ENCODE data around the gene UNKL.

Gene UNKL

GRCh38 chr16:1377406-1378010 lies 37.0 kb downstream of the UNKL start:
- DNase-seq (ENCODE audit: low read depth): no peak

- no peak for DNase-seq (ENCODE audit: low read depth)
These were observed 38.6 kb downstream of the UNKL start for GRCh38 chr16:1375741-1376410.

DNA sequence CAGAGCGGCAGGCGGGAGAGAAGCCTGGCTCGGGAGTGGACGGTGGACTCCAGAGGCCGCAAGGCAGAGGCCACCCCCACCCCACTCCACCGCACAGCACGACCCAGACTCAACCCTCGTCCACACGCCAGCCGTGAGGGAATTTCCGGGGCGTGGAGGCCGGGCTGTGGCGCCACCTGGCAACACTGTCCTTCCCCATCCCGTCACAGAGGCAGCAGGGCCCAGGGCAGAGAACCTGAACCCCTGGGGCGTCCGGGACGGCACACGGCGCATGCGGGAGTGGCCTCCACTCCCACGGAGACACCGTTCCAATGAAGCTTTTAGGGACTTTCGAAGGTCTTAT lies 39.2 kb downstream of the UNKL start:
- no peak for DNase-seq (ENCODE audit: low read depth)

DNA sequence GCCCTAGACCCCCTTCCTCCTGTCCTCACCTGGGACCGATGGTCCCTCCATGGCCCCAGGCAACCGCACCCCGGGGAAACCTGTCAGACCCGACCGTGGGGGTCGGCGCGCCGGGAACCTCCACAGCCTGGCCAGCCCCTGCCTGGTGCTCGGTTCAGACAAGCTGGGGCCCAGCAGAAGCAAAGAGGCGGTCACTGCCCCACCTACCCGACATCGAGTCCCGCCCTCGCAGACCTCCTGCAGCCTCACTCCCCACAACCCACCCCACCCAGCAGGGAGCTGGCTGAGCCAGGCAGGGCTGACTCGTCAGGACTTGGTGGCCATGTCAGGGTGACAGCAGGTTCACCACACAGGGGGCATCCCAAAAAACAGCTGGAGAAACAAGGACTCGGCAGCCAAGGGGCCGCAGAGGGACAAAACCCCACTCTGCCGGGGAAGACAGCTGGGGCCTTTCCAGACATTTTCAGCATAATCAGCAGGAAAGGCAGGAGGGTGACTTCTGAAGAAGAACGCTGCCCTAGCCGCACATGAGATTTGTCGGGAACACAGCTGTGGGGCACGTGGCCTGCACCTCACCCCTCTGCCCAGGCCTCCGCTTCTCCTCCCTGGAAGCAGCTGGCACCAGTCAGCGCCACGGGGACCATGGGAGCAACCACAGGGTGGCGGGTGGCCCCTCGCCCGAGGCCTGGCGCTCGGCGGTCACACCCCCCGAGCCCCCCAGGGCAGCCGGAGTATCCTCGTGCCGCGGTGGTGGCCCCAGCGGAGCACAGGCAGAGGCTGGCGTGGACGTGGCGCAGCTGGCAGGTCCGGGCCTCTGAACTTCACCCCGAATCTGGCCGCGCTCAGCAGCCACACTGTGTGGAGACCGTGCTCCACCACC lies 39.8 kb downstream of the UNKL start:
- no peak for DNase-seq (ENCODE audit: low read depth)

GRCh38 chr16:1372292-1372950 lies 42.1 kb downstream of the UNKL start:
- no peak for DNase-seq (ENCODE audit: low read depth)

DNA sequence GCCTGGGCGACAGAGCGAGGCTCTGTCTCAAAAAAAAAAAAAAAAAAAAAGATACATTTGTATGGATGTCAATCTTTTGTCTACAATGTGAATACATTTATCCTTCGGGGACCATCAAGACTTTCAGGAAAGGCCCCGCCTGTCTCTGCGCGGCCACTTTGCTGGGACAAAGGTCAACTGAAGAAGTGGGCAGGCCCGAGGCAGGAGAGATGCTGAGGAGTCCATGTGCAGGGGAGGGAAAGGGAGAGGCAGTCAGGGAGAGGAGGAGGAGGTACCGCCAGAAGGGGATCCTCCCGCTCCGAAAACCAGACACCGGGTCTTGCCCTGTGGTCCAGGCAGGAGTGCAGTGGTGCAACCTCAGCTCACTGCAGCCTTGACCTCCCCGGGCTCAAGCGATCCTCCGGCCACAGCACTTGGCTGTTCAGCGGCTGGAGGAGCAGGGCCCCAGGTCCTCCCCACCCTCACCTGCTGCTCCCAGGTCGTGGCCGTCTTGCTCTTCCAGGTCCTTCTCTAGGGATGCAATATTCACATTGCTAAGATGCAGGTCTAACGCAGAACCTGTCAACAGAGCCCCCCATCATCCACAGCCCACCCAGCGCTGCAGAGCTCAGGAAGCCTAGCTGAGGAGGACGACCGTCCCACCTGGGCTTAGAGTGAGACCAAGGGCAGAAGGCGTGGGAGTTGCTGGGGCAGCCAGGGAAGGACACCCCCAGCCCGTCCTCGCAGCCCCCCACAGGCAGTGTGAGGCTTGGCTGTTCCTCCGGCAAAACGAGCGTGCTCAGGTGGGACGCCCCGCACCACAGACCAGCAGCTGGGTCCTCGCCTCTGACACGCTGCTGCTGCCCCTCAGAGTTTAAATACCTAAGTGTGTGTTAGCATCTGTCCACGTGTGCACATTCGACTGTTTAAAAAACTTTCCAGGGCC lies 43.2 kb downstream of the UNKL start:
- DNase-seq (ENCODE audit: low read depth): no peak

GRCh38 chr16:1367486-1368174 lies 46.9 kb downstream of the UNKL start:
- no peak for DNase-seq (ENCODE audit: low read depth)

DNA sequence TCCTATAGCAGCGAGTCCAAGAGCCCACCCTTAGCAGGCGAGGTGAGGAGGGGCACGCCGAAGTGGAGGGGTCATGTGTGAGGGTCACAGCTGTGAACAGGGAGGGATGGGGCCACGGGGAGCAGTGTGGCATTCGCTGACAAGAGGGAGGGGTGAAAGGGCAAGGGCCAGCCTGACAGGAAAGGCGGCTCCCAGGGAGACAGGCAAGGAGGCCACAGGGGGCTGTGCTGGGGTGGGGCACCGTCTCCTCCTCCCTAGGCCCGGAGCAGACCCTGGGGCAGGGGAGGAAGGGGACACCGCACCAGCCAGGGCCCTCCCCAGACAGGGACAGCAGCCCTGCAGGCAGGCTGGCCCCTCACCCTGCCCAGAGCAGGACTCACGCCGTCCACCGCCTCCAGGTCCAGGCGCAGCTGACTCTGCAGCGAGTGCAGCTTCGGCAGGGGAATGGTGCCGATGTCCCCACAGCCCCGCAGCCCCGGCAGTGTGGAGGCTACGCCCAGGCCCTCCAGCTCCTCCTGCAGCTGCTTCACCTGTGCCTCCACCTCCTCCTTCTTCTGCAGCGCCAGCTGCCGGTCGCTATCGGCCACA lies 47.7 kb downstream of the UNKL start:
- DNase-seq (ENCODE audit: low read depth): no peak

GRCh38 chr16:1366060-1366711 lies 48.3 kb downstream of the UNKL start:
- no peak for DNase-seq (ENCODE audit: low read depth)

GRCh38 chr16:1364510-1364909 lies 50.0 kb downstream of the UNKL start:
- no peak for DNase-seq (ENCODE audit: low read depth)

DNA sequence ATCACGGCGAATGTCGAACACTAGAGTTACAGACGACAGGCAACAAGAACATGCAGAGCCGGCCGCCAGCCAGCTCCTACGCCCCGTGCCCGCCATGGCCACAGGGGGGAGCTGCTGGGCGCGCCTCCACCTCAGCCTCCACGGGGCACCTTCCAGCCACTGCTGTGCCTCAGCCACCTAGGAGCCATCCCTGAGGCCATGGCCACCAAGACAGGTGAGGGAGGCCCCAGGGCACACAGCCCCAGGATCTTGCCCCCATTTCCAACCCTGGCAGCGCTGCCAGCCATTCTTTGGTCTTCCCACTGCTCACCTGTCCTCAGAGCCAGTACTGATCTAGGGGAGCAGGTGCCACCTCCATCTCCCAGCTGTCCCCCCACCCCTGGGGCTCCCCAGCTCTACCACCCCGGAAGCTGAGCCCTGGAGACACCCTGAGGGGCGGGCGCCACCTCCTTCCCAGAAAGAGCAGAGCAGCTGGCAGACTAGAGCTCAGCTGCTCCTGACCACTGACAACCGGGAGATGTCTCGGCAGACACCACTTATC lies 50.9 kb downstream of the UNKL start:
- DNase-seq (ENCODE audit: low read depth): peak; percentile 50

GRCh38 chr16:1362807-1363206 lies 51.7 kb downstream of the UNKL start:
- DNase-seq (ENCODE audit: low read depth): no peak

DNA sequence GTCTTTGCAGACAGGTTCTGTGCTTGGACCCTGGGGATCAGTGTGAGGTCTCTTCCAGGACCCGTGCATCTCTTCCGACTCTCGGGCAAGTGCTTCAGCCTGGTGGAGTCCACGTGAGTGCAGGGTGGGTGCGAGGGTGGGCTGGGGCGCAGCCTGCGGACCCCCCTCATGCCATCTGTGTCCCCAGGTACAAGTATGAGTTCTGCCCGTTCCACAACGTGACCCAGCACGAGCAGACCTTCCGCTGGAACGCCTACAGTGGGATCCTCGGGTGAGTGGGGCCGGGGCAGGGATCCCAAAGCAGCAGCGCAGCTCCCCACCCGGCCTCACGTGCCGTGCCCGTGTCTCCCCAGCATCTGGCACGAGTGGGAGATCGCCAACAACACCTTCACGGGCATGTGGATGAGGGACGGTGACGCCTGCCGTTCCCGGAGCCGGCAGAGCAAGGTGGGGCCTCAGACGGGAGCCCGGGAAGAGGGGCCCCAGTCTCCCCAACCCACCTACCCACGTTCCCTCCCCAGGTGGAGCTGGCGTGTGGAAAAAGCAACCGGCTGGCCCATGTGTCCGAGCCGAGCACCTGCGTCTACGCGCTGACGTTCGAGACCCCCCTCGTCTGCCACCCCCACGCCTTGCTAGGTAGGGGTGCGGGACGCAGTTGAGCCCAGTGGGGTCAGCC lies 52.7 kb downstream of the UNKL start:
- DNase-seq (ENCODE audit: low read depth): no peak

DNA sequence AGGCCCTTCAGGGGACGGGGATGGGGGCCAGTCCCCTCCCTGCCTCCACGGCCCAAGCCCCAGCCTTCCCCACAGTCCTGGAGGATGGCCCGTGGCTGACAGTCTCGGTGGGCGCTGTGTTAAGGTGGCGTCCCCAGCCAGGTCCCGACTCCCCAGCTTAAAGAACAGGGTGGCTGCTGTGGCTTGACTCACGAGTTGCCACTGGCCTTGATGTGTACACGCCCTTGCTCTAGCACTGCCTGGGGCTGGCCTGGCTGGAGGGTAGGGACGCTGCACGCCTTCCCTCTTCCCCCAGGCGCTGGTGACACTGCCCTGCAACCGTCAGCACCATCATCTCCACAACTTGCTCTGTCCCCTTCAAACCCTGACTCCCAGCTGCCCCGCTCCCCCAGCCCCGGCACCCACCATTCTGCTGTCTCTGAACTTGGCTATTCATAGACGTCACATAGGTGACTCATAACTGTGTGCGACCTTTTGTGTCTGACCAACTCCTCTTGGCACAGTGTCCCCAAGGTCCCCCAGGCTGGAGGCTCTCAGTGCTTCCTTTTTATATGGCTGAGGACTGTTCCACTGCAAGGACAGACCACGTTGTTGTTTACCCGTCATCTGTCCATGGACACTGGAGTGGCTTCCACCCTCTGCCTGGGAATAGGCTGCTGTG lies 56.5 kb downstream of the UNKL start:
- DNase-seq (ENCODE audit: low read depth): no peak

GRCh38 chr16:1356061-1356900 lies 58.2 kb downstream of the UNKL start:
- no peak for DNase-seq (ENCODE audit: low read depth)

GRCh38 chr16:1355591-1355990 lies 58.9 kb downstream of the UNKL start:
- DNase-seq (ENCODE audit: low read depth): no peak

DNA sequence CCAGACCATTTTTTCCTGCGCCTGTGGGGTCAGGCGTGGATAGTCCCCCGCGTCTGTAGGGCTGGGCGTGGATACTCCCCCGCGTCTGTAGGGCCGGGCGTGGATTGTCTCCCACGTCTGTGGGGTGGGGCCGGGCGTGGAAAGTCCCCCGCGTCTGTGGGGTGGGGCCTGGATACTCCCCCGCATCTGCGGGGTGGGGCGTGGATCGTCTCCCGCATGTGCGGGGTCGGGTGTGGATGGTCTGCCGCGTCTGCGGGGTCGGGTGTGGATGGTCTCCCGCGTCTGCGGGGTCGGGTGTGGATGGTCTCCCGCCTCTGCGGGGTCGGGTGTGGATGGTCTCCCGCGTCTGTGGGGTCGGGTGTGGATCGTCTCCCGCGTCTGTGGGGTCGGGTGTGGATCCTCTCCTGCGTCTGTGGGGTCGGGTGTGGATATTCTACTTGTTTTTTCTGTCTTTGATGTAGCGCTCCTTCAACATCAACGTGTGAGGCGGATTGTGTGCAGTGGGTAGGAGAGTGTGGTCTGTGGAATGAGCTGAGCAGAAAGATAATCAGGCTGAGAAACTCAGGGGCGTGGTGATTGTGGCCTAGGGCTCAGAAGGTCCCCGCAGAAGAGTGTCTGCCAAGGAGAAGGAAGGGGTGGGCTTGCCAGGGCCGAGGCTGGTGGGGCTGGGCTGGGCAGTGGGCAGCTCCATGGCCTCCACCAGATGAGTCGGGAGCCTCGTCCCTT lies 59.5 kb downstream of the UNKL start:
- DNase-seq (ENCODE audit: low read depth): no peak

All from activated gamma-delta T cell treated with anti-CD3 and anti-CD28 coated beads, Interleukin-2, amount 50 U/mL, for 16 hours (primary cell).